ENCODE data around the gene YDJC. TPM values are rescaled to one million over a fixed set of nuclear protein-coding genes. Genes with fewer than 3 reads are reported as not detected.
"Not testable (repeated sequence)": the region's sequence is repeated elsewhere in the genome, so short reads cannot be mapped to it uniquely, and the experiment has no call there.

Gene YDJC
- polyA plus RNA-seq, 1 experiment: 20.0 TPM

- ChIA-PET POLR2A (no interaction called here), CTCF (interaction anchor here (1.0 to 1.6 kb wide), 4 partner anchors 13 to 25 kb away, joined by 3 to 8 read pairs (median 3); partner anchors contain the start of gene YDJC)
- H3K27me3 ChIP-seq (ENCODE audit: control insufficient read depth, insufficient read depth, low read length): no peaks in the 10 kb centered on the region
- TF ChIP-seq, protein P1, sequence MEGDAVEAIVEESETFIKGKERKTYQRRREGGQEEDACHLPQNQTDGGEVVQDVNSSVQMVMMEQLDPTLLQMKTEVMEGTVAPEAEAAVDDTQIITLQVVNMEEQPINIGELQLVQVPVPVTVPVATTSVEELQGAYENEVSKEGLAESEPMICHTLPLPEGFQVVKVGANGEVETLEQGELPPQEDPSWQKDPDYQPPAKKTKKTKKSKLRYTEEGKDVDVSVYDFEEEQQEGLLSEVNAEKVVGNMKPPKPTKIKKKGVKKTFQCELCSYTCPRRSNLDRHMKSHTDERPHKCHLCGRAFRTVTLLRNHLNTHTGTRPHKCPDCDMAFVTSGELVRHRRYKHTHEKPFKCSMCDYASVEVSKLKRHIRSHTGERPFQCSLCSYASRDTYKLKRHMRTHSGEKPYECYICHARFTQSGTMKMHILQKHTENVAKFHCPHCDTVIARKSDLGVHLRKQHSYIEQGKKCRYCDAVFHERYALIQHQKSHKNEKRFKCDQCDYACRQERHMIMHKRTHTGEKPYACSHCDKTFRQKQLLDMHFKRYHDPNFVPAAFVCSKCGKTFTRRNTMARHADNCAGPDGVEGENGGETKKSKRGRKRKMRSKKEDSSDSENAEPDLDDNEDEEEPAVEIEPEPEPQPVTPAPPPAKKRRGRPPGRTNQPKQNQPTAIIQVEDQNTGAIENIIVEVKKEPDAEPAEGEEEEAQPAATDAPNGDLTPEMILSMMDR (IDR thresholded peaks at IDR 0.05; ENCODE audit: insufficient read depth, low read depth, low read length): no peak
- no peak for DNase-seq (ENCODE audit: low read depth)
- no peak overlapping the region for H3K4me3 ChIP-seq (ENCODE audit: low read depth, low read length)
- peaks cover 6% of the 10 kb centered on the region for H3K36me3 ChIP-seq (ENCODE audit: control insufficient read depth, insufficient read depth, low read length)
Observed at GRCh38 chr22:21603973-21604372, 25.8 kb downstream of the YDJC start.

- DNase-seq (ENCODE audit: low read depth): no peak
- CTCF ChIA-PET: interaction anchor here (0.7 kb wide), 1 partner anchor 27 kb away, joined by 3 read pairs; no protein-coding TSS in a partner anchor
- Histone ChIP-seq H3K27me3 (ENCODE audit: control insufficient read depth, insufficient read depth, low read length) (no peaks in the 10 kb centered on the region), H3K4me3 (ENCODE audit: low read depth, low read length) (no peak overlapping the region), H3K36me3 (ENCODE audit: control insufficient read depth, insufficient read depth, low read length) (peaks cover 6% of the 10 kb centered on the region)
- POLR2A ChIA-PET: no interaction called here
- TF ChIP-seq, protein P1 (IDR thresholded peaks at IDR 0.05; ENCODE audit: insufficient read depth, low read depth, low read length): no peak
Observed at GRCh38 chr22:21602579-21602978, 27.2 kb downstream of the YDJC start.

DNA sequence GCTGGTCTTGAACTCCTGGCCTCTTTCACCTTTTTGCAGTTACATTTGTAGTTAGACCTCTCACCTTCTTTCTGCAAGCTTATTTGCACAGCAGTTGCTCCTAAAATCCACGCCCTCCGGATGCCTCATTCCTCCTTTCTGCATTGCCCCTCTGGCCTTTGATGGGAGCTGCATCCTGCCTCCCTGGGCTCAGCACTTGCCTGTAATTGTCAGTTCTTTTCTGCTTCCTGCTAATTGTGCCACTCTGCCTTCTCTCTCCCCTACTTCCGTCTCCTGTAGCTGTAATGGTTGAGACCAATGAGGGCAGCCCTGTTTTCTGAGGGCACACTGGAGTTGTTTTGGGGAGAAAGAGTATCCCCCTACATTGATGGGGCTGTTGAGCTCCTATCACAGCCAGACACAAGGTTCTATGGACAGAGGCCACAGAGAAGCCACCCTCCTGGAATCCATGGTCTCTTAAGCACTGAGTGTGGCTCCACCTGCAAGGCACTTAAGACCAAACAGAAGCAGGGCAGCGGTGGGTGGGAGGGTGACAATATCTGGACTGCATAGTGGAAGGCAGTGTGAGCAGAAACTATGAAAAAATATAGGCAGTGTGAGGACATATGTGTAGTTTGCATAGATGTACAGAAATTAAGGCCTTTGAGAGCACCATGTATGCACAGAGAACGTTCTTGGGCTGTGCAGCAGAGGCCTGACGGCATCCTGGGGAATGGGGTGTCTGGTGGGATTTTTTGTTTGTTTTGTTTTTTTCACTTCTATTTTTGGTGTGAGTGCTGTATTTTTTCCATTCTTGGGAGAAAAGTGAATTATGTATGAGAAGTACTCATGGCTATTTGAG is 30.5 kb downstream of the YDJC start:
- CTCF ChIA-PET: interaction anchor here (1.2 kb wide), 1 partner anchor 25 kb away, joined by 3 read pairs; no protein-coding TSS in a partner anchor
- Histone ChIP-seq H3K4me3 (ENCODE audit: low read depth, low read length) (no peak overlapping the region), H3K36me3 (ENCODE audit: control insufficient read depth, insufficient read depth, low read length) (peaks cover 10% of the 10 kb centered on the region), H3K27me3 (ENCODE audit: control insufficient read depth, insufficient read depth, low read length) (no peaks in the 10 kb centered on the region)
- TF ChIP-seq, protein P1 (IDR thresholded peaks at IDR 0.05; ENCODE audit: insufficient read depth, low read depth, low read length): no peak
- POLR2A ChIA-PET: no interaction called here
- DNase-seq (ENCODE audit: low read depth): no peak

DNA sequence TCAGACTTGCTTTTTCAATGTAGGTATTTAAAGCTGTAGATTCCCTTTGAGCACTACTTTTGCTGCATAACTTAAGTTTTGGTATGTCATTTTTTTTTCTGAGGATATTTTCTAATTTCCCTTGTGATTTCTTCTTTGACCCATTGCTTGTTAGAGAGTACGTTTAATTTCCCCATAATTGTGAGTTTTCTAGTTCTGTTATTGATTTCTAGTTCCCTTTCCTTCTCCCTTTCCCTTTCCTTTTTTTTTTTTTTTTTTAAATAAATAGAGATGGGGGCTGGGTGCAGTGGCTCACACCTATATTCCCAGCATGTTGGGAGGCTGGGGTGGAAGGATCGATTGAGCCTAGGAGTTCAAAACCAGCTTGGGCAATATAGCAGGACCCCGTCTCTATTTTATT is 31.5 kb downstream of the YDJC start:
- Histone ChIP-seq H3K27me3 (ENCODE audit: control insufficient read depth, insufficient read depth, low read length) (no peaks in the 10 kb centered on the region), H3K4me3 (ENCODE audit: low read depth, low read length) (no peak overlapping the region), H3K36me3 (ENCODE audit: control insufficient read depth, insufficient read depth, low read length) (peaks cover 18% of the 10 kb centered on the region)
- TF ChIP-seq, protein P1 (IDR thresholded peaks at IDR 0.05; ENCODE audit: insufficient read depth, low read depth, low read length): no peak
- CTCF ChIA-PET: interaction anchor here (1.1 to 1.2 kb wide), 3 partner anchors 10 to 31 kb away, joined by 3 read pairs; no protein-coding TSS in a partner anchor
- no peak for DNase-seq (ENCODE audit: low read depth)
- POLR2A ChIA-PET: no interaction called here

DNA sequence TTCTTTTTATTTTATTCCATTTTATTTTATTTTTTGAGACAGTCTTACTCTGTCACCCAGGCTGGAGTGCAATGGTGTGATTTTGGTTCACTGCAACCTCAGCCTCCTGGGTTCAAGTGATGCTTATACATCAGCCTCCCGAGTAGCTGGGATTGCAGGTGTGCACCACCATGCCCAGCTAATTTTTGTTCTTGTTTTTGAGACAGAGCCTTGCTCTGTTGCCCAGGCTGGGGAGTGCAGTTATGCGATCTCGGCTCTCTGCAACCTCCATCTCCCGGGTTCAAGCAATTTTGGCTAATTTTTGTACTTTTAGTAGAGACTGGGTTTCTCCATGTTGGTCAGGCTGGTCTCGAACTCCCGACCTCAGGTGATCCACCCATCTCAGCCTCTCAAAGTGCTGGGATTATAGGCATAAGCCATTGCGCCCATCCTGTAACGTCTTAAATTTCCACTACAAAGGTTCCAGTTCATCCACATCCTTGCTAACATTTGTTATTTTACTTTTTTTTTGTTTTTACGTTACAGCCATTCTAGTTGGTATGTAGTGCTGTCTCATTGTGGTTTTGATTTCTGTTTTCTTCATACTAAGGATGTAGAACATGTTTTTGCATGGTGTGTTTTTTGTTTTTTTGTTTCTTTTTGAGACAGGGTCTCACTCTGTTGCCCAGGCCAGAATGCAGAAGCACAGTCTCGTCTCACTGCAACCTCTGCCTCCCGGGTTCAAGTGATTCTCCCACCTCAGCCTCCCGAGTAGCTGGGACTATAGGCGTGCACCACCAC is 33.3 kb downstream of the YDJC start:
- H3K4me3 ChIP-seq (ENCODE audit: low read depth, low read length); H3K27me3 ChIP-seq (ENCODE audit: control insufficient read depth, insufficient read depth, low read length); POLR2A ChIA-PET; DNase-seq (ENCODE audit: low read depth): not testable (repeated sequence)
- H3K36me3 ChIP-seq (ENCODE audit: control insufficient read depth, insufficient read depth, low read length): peaks cover 18% of the 10 kb centered on the region
- CTCF ChIA-PET: interaction anchor here (0.9 kb wide), 1 partner anchor 12 kb away, joined by 4 read pairs; no protein-coding TSS in a partner anchor

All from BJ (cell line).